CD4-positive, alpha-beta T cell (primary cell): ENCODE measurements around the gene CFAP54. TPM values are rescaled to one million over a fixed set of nuclear protein-coding genes. Genes with fewer than 3 reads are reported as not detected.

Experiments
- ATAC-seq: fragments of 200-7000 bp; cut with Tn5 transposase; one replicate; pipeline ENCODE4 v1.10.0; 2022; ENCODE audit warnings: mild to moderate bottlenecking; ENCODE audit not compliant: poor library complexity
- CTCF ChIA-PET: fragments of 350-600 bp; sonication (Branson Sonifier 250); formaldehyde crosslinking; loops from one replicate; lab custom pipeline; 2021; ENCODE audit warnings: antibody characterized with exemption, inconsistent platforms; lab: Charles Lee
- POLR2A ChIA-PET: fragments of 350-600 bp; sonication (Branson Sonifier 250); formaldehyde crosslinking; loops from one replicate; lab custom pipeline; 2021; ENCODE audit warnings: antibody characterized with exemption, inconsistent platforms; lab: Charles Lee
- DNase-seq, 14 experiments: peaks; one replicate each; pipeline ENCODE4 v3.0.0-alpha.2; 2013 to 2020; ENCODE audit warnings: mixed read lengths in 2 of 14
- H3K27ac ChIP-seq, 2 donors: one replicate each; pipeline versions ENCODE4 v1.5.1 to v1.7.0; 2013; ENCODE audit warnings: low read length in 2 of 2, low read depth in 1 of 2, mild to moderate bottlenecking in 1 of 2
- H3K27me3 ChIP-seq, 2 experiments: 1 replicate in 1 of 2; 2 replicates in 1 of 2; pipeline versions ENCODE4 v1.6.1 to v1.7.0; 2013; ENCODE audit warnings: low read length in 2 of 2, control low read depth in 1 of 2, mild to moderate bottlenecking in 1 of 2, moderate library complexity in 1 of 2; ENCODE audit not compliant: insufficient read depth in 2 of 2, control insufficient read depth in 1 of 2
- H3K36me3 ChIP-seq: one replicate; pipeline ENCODE4 v1.6.1; 2013; ENCODE audit warnings: low read length, control low read depth; ENCODE audit not compliant: insufficient read depth
- H3K4me1 ChIP-seq: one replicate; pipeline ENCODE4 v1.6.1; 2013; ENCODE audit warnings: low read length, control low read depth; ENCODE audit not compliant: insufficient read depth
- H3K4me3 ChIP-seq: one replicate; pipeline ENCODE4 v1.5.1; 2013; ENCODE audit warnings: mild to moderate bottlenecking, low read length, moderate library complexity
- H3K9me3 ChIP-seq, 2 experiments: 1 replicate in 1 of 2; 2 replicates in 1 of 2; pipeline versions ENCODE4 v1.6.1 to v1.7.0; 2013; ENCODE audit warnings: low read length in 2 of 2, mild to moderate bottlenecking in 2 of 2, control low read depth in 1 of 2, moderate library complexity in 1 of 2; ENCODE audit not compliant: control insufficient read depth in 1 of 2, insufficient read depth in 1 of 2
- H3K27ac Mint-ChIP-seq: one replicate; pipeline ENCODE4 v1.8.0; 2020; ENCODE audit warnings: mixed read lengths
- H3K27me3 Mint-ChIP-seq: one replicate; pipeline ENCODE4 v1.8.0; 2021; ENCODE audit warnings: mixed read lengths
- H3K36me3 Mint-ChIP-seq: one replicate; pipeline ENCODE4 v1.8.0; 2021; ENCODE audit warnings: low read depth, mixed read lengths
- H3K4me1 Mint-ChIP-seq: one replicate; pipeline ENCODE4 v1.8.0; 2021; ENCODE audit warnings: low read depth, mixed read lengths
- H3K4me3 Mint-ChIP-seq: one replicate; pipeline ENCODE4 v1.8.0; 2020; ENCODE audit warnings: mild to moderate bottlenecking, mixed read lengths
- H3K9me3 Mint-ChIP-seq: one replicate; pipeline ENCODE4 v1.8.0; 2020; ENCODE audit warnings: mixed read lengths
- intact Hi-C, 2 experiments: fragments of 100-400 bp; cut with DNase I in 1 of 2; cut with micrococcal nuclease in 1 of 2; formaldehyde crosslinking; loops; one replicate each; pipeline versions ENCODE4 v1.15.1 to v1.9.0; 2023 to 2025; cut with DNase I, micrococcal nuclease
- total RNA-seq, 174 experiments: library from RNA in 2 of 174; stranded (reverse) in 2 of 174; gene quantifications; one replicate each; pipeline ENCODE4 v1.2.3 and lab custom pipeline; 2021 to 2026
- TF ChIP-seq, protein P1 (sequence below): fragments of 200-600 bp; IDR thresholded peaks from one replicate; pipeline ENCODE4 v1.8.0; 2022; ENCODE audit warnings: antibody characterized with exemption, mild to moderate bottlenecking

CFAP54 gene
- total RNA-seq, 2 experiments from 2014 or later, result 0.20 to 0.22 TPM

DNA sequence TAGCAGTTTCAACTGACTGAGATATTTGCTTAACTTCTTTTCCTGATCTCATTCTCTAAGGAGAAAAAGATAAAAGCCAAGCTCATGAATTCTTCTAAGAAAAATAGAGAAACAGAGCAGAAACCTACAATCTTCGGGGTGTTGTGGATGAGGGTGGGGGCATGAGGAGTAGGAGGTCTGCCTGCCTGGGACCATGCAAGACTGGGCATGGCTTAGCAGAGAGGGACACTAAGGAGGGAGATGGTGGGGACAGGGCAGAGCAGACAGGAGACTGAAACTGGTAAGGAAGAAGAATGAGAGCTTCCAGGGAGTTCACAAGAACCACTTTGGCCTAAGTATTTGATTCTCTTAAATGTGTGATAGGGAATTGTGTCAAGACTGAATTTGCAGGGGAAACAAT lies 188.0 kb downstream of the CFAP54 start:
- H3K4me1 Mint-ChIP-seq, result no peaks in the 10 kb centered on the region
- Histone ChIP-seq H3K9me3 (no peaks in the 10 kb centered on the region), H3K36me3 (no peaks in the 10 kb centered on the region), H3K27ac (no peak overlapping the region), H3K4me3 (no peak overlapping the region), H3K4me1 (no peaks in the 10 kb centered on the region), H3K27me3 (no peaks in the 10 kb centered on the region)
- no peak for ATAC-seq
- TF ChIP-seq, protein P1, sequence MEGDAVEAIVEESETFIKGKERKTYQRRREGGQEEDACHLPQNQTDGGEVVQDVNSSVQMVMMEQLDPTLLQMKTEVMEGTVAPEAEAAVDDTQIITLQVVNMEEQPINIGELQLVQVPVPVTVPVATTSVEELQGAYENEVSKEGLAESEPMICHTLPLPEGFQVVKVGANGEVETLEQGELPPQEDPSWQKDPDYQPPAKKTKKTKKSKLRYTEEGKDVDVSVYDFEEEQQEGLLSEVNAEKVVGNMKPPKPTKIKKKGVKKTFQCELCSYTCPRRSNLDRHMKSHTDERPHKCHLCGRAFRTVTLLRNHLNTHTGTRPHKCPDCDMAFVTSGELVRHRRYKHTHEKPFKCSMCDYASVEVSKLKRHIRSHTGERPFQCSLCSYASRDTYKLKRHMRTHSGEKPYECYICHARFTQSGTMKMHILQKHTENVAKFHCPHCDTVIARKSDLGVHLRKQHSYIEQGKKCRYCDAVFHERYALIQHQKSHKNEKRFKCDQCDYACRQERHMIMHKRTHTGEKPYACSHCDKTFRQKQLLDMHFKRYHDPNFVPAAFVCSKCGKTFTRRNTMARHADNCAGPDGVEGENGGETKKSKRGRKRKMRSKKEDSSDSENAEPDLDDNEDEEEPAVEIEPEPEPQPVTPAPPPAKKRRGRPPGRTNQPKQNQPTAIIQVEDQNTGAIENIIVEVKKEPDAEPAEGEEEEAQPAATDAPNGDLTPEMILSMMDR, result no peak
- intact Hi-C loops, result no loop called here
- no peaks in the 10 kb centered on the region for H3K36me3 Mint-ChIP-seq
- no peak overlapping the region for H3K27ac Mint-ChIP-seq
- H3K27me3 Mint-ChIP-seq, result peaks cover 5% of the 10 kb centered on the region
- no peak overlapping the region for H3K4me3 Mint-ChIP-seq
- ChIA-PET CTCF (no interaction called here), POLR2A (no interaction called here)
- no peak for DNase-seq
- H3K9me3 Mint-ChIP-seq, result no peaks in the 10 kb centered on the region

DNA sequence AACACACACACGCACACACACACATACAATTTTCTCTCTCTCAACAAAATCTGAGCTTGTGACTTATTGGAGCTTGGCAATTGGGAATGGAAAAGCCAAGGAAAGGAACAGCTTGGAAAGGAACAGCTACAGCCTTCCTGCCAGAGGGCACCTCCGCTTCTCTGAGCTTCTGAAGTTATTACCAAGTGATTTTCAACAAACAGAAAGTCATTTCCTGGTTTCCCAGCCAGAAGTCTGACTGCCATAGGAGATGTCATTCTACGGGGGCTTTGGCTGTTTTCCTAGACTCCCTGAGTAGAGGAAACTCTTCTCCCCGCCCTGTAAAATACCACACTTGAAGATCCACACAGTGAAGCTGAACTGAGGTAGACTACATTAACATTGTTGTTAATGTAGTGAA lies 198.3 kb downstream of the CFAP54 start:
- H3K27ac Mint-ChIP-seq, result no peak overlapping the region
- Histone ChIP-seq H3K36me3 (no peaks in the 10 kb centered on the region), H3K27me3 (peaks cover 0 to 7% of the 10 kb centered on the region in 2 experiments), H3K4me1 (no peaks in the 10 kb centered on the region), H3K9me3 (no peaks in the 10 kb centered on the region), H3K27ac (no peak overlapping the region), H3K4me3 (no peak overlapping the region)
- TF ChIP-seq, protein P1, result no peak
- CTCF ChIA-PET, result no interaction called here
- no peak for ATAC-seq
- POLR2A ChIA-PET, result no interaction called here
- H3K4me3 Mint-ChIP-seq, result no peak overlapping the region
- H3K27me3 Mint-ChIP-seq, result peaks cover 21% of the 10 kb centered on the region
- peaks cover 2% of the 10 kb centered on the region for H3K9me3 Mint-ChIP-seq
- DNase-seq, result no peak
- intact Hi-C loops, result no loop called here
- no peaks in the 10 kb centered on the region for H3K4me1 Mint-ChIP-seq
- H3K36me3 Mint-ChIP-seq, result no peaks in the 10 kb centered on the region

DNA sequence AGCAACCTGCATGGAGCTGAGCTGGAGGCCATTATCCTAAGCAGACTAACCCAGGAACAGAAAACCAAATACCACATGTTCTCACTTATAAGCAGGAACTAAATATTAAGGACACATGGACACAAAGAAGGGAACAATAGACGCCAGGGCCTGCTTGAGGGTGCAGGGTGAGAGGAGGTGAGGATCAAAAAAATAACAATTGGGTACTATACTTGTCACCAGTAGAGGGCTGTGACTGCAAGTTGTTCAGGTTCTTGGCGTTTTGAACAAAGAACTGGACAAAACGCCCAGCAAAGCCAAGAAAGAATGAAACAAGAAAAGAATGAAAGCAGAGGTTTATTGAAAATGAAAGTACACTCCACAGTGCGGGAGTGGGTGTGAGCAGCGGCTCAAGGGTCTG lies 209.1 kb downstream of the CFAP54 start:
- ChIA-PET CTCF (no interaction called here), POLR2A (no interaction called here)
- H3K27me3 Mint-ChIP-seq, result peaks cover 21% of the 10 kb centered on the region
- no peak for ATAC-seq
- H3K9me3 Mint-ChIP-seq, result no peaks in the 10 kb centered on the region
- no peak overlapping the region for H3K4me3 Mint-ChIP-seq
- H3K27ac ChIP-seq, result no peak overlapping the region
- H3K36me3 ChIP-seq, result no peaks in the 10 kb centered on the region
- no peaks in the 10 kb centered on the region for H3K36me3 Mint-ChIP-seq
- no peak overlapping the region for H3K4me3 ChIP-seq
- H3K9me3 ChIP-seq, result no peaks in the 10 kb centered on the region
- TF ChIP-seq, protein P1, result no peak
- H3K27me3 ChIP-seq, result no peaks in the 10 kb centered on the region
- H3K27ac Mint-ChIP-seq, result no peak overlapping the region
- no peaks in the 10 kb centered on the region for H3K4me1 Mint-ChIP-seq
- intact Hi-C loops, result no loop called here
- no peaks in the 10 kb centered on the region for H3K4me1 ChIP-seq
- no peak for DNase-seq
